Colonic mucosa (tissue), 4 donors: ENCODE results near the gene SLX4IP. TPM values are rescaled to one million over a fixed set of nuclear protein-coding genes. Genes with fewer than 3 reads are reported as not detected.

Experiments used
- DNase-seq: peaks from one replicate; pipeline ENCODE4 v3.0.0-alpha.2; 2020
- H3K27ac ChIP-seq: fragments of 200-600 bp; one replicate; pipeline ENCODE4 v1.8.0; 2021
- H3K27me3 ChIP-seq: fragments of 200-600 bp; one replicate; pipeline ENCODE4 v1.8.0; 2021
- H3K36me3 ChIP-seq: fragments of 200-600 bp; one replicate; pipeline ENCODE4 v1.8.0; 2021
- H3K4me1 ChIP-seq: fragments of 200-600 bp; one replicate; pipeline ENCODE4 v1.8.0; 2021; ENCODE audit warnings: mild to moderate bottlenecking
- H3K4me3 ChIP-seq: fragments of 200-600 bp; one replicate; pipeline ENCODE4 v1.8.0; 2021
- H3K9ac ChIP-seq, 2 donors: one replicate each; pipeline ENCODE4 v1.7.0; 2013; ENCODE audit warnings: control low read depth in 2 of 2, low read depth in 2 of 2, low read length in 2 of 2
- H3K9me3 ChIP-seq: fragments of 200-600 bp; one replicate; pipeline ENCODE4 v1.8.0; 2021
- intact Hi-C: fragments of 100-400 bp; cut with DNase I; formaldehyde crosslinking; loops from one replicate; pipeline ENCODE4 v1.14.1; 2022
- total RNA-seq, 2 donors: library from RNA; stranded (reverse); fragmentation: NEBNext Ultra II Directional in 1 of 2; extraction: Animal tissue kit (Norgen Biotek cat#: 25700) in 1 of 2; gene quantifications; one replicate each; pipeline ENCODE4 v1.2.1, GENCODE V29; 2021
- TF ChIP-seq, protein P1 (sequence below): fragments of 200-600 bp; IDR thresholded peaks from one replicate; pipeline ENCODE4 v1.8.0; 2022; ENCODE audit warnings: antibody characterized with exemption, mild to moderate bottlenecking
- donor health status: healthy.
- donor health status: DM: no; HTN: no; CAD: no.
- donor health status: DM: no; HTN: no; CAD: no.

Gene SLX4IP
- total RNA-seq, 2 donors from 2014 or later, result 5.0 to 8.8 TPM

DNA sequence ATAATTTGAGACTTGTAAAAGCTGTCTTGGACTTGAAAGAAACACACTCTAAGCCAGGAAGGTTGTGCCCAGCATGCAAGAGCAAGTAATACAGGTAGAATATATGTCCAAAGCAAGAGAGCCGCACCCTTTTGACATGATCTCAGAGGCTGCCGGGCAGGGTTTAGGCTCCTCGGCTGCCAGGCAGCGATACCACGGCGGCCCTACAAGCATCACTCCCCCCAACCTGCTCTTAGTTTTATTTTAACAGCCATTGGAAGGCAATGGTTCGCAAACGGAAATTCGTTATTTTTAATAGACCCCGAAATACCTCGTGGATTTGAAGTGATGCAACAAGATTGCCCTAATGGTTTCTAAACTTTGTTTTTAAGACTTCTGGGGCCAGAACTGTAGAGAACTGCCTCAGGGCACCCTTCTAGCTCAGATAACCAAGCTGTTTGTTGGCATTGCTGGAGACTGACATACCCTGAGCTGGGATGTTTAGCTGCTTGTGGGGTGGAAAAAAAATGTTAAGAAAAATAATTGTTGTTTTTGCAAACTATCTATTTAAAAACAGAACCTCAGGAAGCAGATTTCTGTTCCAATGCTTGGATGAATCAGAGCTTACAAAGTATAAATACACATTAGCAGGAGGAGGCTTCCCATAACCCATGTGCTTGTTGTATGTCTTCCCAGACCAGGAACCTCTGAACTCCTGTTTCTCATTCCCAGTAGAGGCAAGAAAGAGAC, 199.7 kb downstream of the SLX4IP start:
- H3K27ac ChIP-seq, result peak overlapping the region; percentile 18
- no peak for DNase-seq
- no peak overlapping the region for H3K9ac ChIP-seq
- peaks cover 8% of the 10 kb centered on the region for H3K4me1 ChIP-seq
- H3K27me3 ChIP-seq, result no peaks in the 10 kb centered on the region
- TF ChIP-seq, protein P1, sequence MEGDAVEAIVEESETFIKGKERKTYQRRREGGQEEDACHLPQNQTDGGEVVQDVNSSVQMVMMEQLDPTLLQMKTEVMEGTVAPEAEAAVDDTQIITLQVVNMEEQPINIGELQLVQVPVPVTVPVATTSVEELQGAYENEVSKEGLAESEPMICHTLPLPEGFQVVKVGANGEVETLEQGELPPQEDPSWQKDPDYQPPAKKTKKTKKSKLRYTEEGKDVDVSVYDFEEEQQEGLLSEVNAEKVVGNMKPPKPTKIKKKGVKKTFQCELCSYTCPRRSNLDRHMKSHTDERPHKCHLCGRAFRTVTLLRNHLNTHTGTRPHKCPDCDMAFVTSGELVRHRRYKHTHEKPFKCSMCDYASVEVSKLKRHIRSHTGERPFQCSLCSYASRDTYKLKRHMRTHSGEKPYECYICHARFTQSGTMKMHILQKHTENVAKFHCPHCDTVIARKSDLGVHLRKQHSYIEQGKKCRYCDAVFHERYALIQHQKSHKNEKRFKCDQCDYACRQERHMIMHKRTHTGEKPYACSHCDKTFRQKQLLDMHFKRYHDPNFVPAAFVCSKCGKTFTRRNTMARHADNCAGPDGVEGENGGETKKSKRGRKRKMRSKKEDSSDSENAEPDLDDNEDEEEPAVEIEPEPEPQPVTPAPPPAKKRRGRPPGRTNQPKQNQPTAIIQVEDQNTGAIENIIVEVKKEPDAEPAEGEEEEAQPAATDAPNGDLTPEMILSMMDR, result no peak
- intact Hi-C loops, result no loop called here
- no peaks in the 10 kb centered on the region for H3K9me3 ChIP-seq
- no peak overlapping the region for H3K4me3 ChIP-seq
- H3K36me3 ChIP-seq, result peaks cover 9% of the 10 kb centered on the region

DNA sequence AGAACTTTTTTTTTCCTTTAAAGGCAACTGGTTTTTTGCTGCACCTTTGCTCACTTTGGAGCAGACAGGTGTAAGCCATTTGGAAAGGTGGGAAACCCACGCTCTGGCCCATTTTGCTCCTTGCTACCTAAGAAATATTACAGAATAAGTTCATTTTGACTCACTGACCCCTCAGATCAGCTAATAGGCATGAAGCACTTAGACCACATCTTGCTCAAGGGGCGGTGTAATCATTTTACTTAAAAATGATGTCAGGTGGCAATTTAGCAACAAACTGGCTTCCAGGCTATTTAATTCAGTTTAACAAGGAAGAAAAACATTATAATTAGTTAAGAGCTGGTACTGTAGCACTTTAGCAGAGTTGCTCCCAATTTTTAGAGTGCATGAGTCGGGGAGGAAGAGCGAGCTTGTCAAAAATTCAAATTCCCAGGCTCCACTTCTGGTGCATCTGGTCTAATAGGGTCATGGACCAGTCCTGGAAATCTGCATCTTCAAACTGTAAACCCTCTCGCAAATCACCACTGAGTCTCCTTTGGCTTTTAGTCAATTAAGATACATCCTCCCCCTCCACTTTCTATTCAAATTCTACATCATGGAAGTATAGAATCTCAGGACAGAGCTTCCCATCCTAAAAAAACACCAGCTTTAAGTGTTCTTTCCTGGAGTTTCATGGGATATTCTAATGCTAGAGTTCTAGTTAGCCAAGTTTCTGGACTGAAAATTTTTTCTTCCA, 200.5 kb downstream of the SLX4IP start:
- H3K4me3 ChIP-seq, result no peak overlapping the region
- intact Hi-C loops, result no loop called here
- peaks cover 17% of the 10 kb centered on the region for H3K36me3 ChIP-seq
- no peaks in the 10 kb centered on the region for H3K9me3 ChIP-seq
- no peaks in the 10 kb centered on the region for H3K27me3 ChIP-seq
- H3K4me1 ChIP-seq, result peaks cover 8% of the 10 kb centered on the region
- H3K27ac ChIP-seq, result peak overlapping the region; percentile 18
- no peak overlapping the region for H3K9ac ChIP-seq
- no peak for DNase-seq
- TF ChIP-seq, protein P1, result no peak

DNA sequence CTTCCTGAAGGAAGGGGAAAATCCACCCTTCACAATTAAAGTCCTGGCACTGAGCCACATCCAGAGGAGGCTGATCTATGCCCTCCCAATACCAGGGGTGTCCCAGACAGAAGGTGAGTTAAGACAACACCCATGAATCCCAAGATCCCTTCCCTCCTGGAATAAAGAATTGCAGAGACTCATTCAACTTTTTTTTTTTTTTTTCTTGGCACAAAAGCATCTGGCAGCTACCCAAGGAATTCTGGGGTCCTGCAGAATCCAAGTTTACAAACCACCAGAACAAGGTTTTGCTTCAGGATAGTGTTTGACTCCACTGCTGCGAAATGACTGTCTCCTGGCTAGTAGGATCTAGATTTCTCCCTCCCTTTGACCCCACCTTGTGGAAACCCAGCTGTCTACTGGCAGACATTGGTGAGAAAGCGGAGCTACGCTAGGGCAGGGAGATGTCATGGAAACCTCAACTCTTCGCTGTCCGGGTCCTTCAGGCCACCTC, 201.3 kb downstream of the SLX4IP start:
- TF ChIP-seq, protein P1, result no peak
- no peak for DNase-seq
- Histone ChIP-seq H3K4me1 (peaks cover 8% of the 10 kb centered on the region), H3K9ac (peak overlapping the region in 1 of 2 donors; percentile 15), H3K9me3 (no peaks in the 10 kb centered on the region), H3K36me3 (peaks cover 19% of the 10 kb centered on the region), H3K27me3 (no peaks in the 10 kb centered on the region), H3K27ac (peak overlapping the region; percentile 21), H3K4me3 (no peak overlapping the region)
- intact Hi-C loops, result no loop called here

DNA sequence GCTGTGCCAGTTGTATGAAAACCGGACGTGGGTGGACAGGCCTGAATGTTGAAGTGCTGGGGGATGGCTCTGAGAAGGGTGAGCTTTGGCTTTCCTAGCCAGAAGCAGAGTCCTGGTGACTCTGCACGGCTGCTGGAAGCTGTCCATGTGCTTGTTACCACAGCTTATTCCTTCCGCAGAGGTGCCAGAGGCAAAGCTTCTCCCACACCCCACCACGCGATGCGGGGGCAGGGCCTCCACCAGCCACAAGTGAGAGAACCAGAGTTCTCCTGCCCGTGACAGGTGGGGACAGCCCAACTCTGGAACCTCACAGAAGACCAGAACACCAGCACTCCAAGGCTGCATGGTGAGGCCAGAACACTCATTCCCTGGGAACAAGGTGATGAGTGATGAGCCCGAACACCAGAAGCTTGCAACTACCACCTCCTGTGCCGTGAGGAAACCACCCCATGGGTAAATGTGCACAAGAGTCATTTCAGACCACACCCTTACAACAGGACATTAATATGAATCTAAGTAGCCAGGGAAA, 202.0 kb downstream of the SLX4IP start:
- H3K4me3 ChIP-seq, result no peak overlapping the region
- TF ChIP-seq, protein P1, result no peak
- no peaks in the 10 kb centered on the region for H3K27me3 ChIP-seq
- peaks cover 8% of the 10 kb centered on the region for H3K4me1 ChIP-seq
- intact Hi-C loops, result no loop called here
- H3K9ac ChIP-seq, result no peak overlapping the region
- H3K27ac ChIP-seq, result peak overlapping the region; percentile 21
- no peaks in the 10 kb centered on the region for H3K9me3 ChIP-seq
- peaks cover 21% of the 10 kb centered on the region for H3K36me3 ChIP-seq
- no peak for DNase-seq

DNA sequence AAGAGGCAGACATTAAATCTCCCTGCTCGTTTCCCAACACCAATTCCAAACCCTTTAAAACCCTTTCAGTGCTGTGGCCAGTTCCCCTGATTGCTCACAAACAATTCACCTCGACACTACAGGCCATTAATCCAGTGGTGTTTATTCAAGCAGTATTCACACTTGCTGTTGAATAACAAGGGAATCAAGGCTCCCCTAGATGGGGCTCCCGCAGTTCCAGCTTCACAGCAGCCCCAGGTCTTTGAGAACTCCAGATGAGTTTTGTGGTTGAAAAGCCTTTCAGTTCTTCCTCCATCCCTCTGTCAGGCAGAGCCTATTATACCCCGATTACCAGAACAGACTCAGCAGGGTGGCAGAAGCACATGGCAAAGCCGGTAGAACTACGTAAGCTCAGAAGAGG, 202.5 kb downstream of the SLX4IP start:
- no peak for DNase-seq
- Histone ChIP-seq H3K4me1 (peaks cover 8% of the 10 kb centered on the region), H3K27ac (peak overlapping the region; percentile 21), H3K9ac (no peak overlapping the region), H3K36me3 (peaks cover 24% of the 10 kb centered on the region), H3K4me3 (no peak overlapping the region), H3K27me3 (no peaks in the 10 kb centered on the region), H3K9me3 (no peaks in the 10 kb centered on the region)
- intact Hi-C loops, result no loop called here
- TF ChIP-seq, protein P1, result no peak
